ENCODE results near the gene APOL5. TPM values are rescaled to one million over a fixed set of nuclear protein-coding genes. Genes with fewer than 3 reads are reported as not detected.

The APOL5 gene
- total RNA-seq, 2 experiments from 2014 or later = 0.67 to 1.8 TPM

GRCh38 chr22:35749808-35750207, 32.1 kb downstream of the APOL5 start:
- peak overlapping the region; percentile 81 for H3K4me2 ChIP-seq (ENCODE audit: low read length)
- ChIA-PET POLR2A (interaction anchor here (0.7 to 2.2 kb wide), 12 partner anchors 11 to 172 kb away, joined by 3 to 6 read pairs (median 5); partner anchors contain the start of gene APOL6), CTCF (ENCODE audit: unreplicated experiment) (interaction anchor here (1.3 kb wide), 1 partner anchor 21 kb away, joined by 3 read pairs; no protein-coding TSS in a partner anchor)
- no peaks in the 10 kb centered on the region for H3K9me2 ChIP-seq (ENCODE audit: insufficient read depth, low read length)
- no peaks in the 10 kb centered on the region for H4K20me1 ChIP-seq (ENCODE audit: insufficient read depth, low read length)
- H3K4me1 ChIP-seq (ENCODE audit: insufficient read depth, low read length, poor library complexity, severe bottlenecking) = peaks cover 100% of the 10 kb centered on the region
- peaks cover 19% of the 10 kb centered on the region; the same call in 1 of the 2 replicates for H3K36me3 ChIP-seq (ENCODE audit: insufficient read depth, low read length)
- peaks cover 23% of the 10 kb centered on the region; the same call in 1 of the 2 replicates for H3K79me2 ChIP-seq (ENCODE audit: insufficient read depth, low read depth, low read length)
- intact Hi-C loops (cut with micrococcal nuclease; ENCODE audit: unreplicated experiment) = loop anchor here (1.0 to 5.0 kb wide), 5 partner anchors 92 to 267 kb away; no protein-coding TSS in a partner anchor
- no peaks in the 10 kb centered on the region for H3K9me3 ChIP-seq (ENCODE audit: low read length)
- DNase-seq (ENCODE audit: low spot score) = peak; percentile 98
- no TSS peak for BruUV-seq (replicated peaks)
- H3K4me3 ChIP-seq (ENCODE audit: low read depth, low read length, poor library complexity, severe bottlenecking) = peak overlapping the region; percentile 46
- no peak overlapping the region for H2AFZ ChIP-seq (ENCODE audit: low read length)
- TF ChIP-seq CTCF (conservative IDR thresholded peaks at IDR 0.05; ENCODE audit: low read length) = no peak
- TF ChIP-seq EZH2phosphoT487 (IDR thresholded peaks at IDR 0.05; ENCODE audit: borderline replicate concordance, low read depth, low read length) = no peak
- peak overlapping the region; percentile 99 for H3K27ac ChIP-seq (ENCODE audit: low read depth, low read length, poor library complexity, severe bottlenecking)

- TSS peak; percentile 96 for BruUV-seq (replicated peaks)
- Histone ChIP-seq H3K9me2 (ENCODE audit: insufficient read depth, low read length) (no peaks in the 10 kb centered on the region), H3K79me2 (ENCODE audit: insufficient read depth, low read depth, low read length) (peaks cover 14% of the 10 kb centered on the region; the same call in 1 of the 2 replicates), H4K20me1 (ENCODE audit: insufficient read depth, low read length) (no peaks in the 10 kb centered on the region), H3K9me3 (ENCODE audit: low read length) (no peaks in the 10 kb centered on the region), H3K4me3 (ENCODE audit: low read depth, low read length, poor library complexity, severe bottlenecking) (peak overlapping the region; percentile 57), H3K27ac (ENCODE audit: low read depth, low read length, poor library complexity, severe bottlenecking) (peak overlapping the region; percentile 99), H3K4me2 (ENCODE audit: low read length) (peak overlapping the region; percentile 81), H2AFZ (ENCODE audit: low read length) (no peak overlapping the region), H3K4me1 (ENCODE audit: insufficient read depth, low read length, poor library complexity, severe bottlenecking) (peaks cover 100% of the 10 kb centered on the region), H3K36me3 (ENCODE audit: insufficient read depth, low read length) (peaks cover 32% of the 10 kb centered on the region)
- intact Hi-C loops (cut with micrococcal nuclease; ENCODE audit: unreplicated experiment) = loop anchor here (1.0 to 5.0 kb wide), 7 partner anchors 23 to 265 kb away; partner anchors contain the start of gene APOL6
- CTCF ChIA-PET (ENCODE audit: unreplicated experiment) = interaction anchor here (0.6 kb wide), 1 partner anchor 416 kb away, joined by 4 read pairs; no protein-coding TSS in a partner anchor
- POLR2A ChIA-PET = interaction anchor here (0.6 to 3.3 kb wide), 13 partner anchors 13 to 1296 kb away, joined by 3 to 13 read pairs (median 4); partner anchors contain the start of gene APOL6
- peak; percentile 92 for DNase-seq (ENCODE audit: low spot score)
- TF ChIP-seq EZH2phosphoT487 (IDR thresholded peaks at IDR 0.05; ENCODE audit: borderline replicate concordance, low read depth, low read length) (no peak), CTCF (conservative IDR thresholded peaks at IDR 0.05; ENCODE audit: low read length) (peak; percentile 46; the same call in 1 of the 2 replicates)
These were observed 34.6 kb downstream of the APOL5 start for GRCh38 chr22:35752006-35752862.

Data from OCI-LY7 (cell line).